Cardiac muscle cell (in vitro differentiated cells and primary cell): ENCODE data around the gene OFD1. TPM values are rescaled to one million over a fixed set of nuclear protein-coding genes. Genes with fewer than 3 reads are reported as not detected.

Source experiments
- DNase-seq, 2 donors: peaks; one replicate each; pipeline versions ENCODE4 v3.0.0 to v3.0.0-alpha.2; 2010 to 2017; ENCODE audit warnings: low read depth in 1 of 2, low spot score in 1 of 2
- H3K27ac ChIP-seq: fragments of 200-600 bp; sonication (generic); 2 replicates; pipeline ENCODE4 v1.5.1; 2016
- H3K27me3 ChIP-seq: fragments of 200-600 bp; sonication (generic); 2 replicates; pipeline ENCODE4 v1.6.0; 2016; ENCODE audit warnings: control low read depth
- H3K36me3 ChIP-seq: fragments of 200-600 bp; sonication (generic); 2 replicates; pipeline ENCODE4 v1.5.1; 2016; ENCODE audit warnings: control low read depth
- H3K4me1 ChIP-seq: fragments of 200-600 bp; sonication (generic); 2 replicates; pipeline ENCODE4 v1.8.1; 2017; ENCODE audit warnings: low read depth, mild to moderate bottlenecking, mixed run types
- H3K4me3 ChIP-seq: fragments of 200-600 bp; sonication (generic); 2 replicates; pipeline ENCODE4 v1.5.1; 2016; ENCODE audit warnings: mild to moderate bottlenecking
- H3K9me3 ChIP-seq: fragments of 200-600 bp; sonication (generic); 2 replicates; pipeline ENCODE4 v1.5.1; 2017; ENCODE audit warnings: low read depth, mild to moderate bottlenecking, control low read depth
- CTCF ChIP-seq: IDR thresholded peaks from 2 replicates; pipeline ENCODE4 v1.5.1; 2012; ENCODE audit warnings: low read depth, mild to moderate bottlenecking, low read length
- polyA plus RNA-seq: library from polyadenylated mRNA; unstranded; fragments of >200 nt; fragmentation: Nextera tagmentation; extraction: Ambion mirVana; gene quantifications from 2 replicates; pipeline ENCODE4 v1.2.1, GENCODE V29; 2016
- total RNA-seq: library from RNA; depleted of rRNA; stranded (reverse); fragments of >200 nt; gene quantifications from 2 replicates; pipeline ENCODE4 v1.2.3, GENCODE V29; 2016

The OFD1 gene
- total RNA-seq: 45.0 and 46.6 TPM in 2 replicates
- polyA plus RNA-seq: 48.0 and 69.7 TPM in 2 replicates

GRCh38 chrX:13734278-13735172, at the start of gene OFD1, which contains the start of gene TRAPPC2:
Gene OFD1 (plus strand): TSS chrX:13734748. CDS start chrX:13735072, 324 bp downstream.
Gene TRAPPC2 (minus strand): TSS chrX:13734620. CDS start chrX:13719963, 14,657 bp downstream.
- peak within 1 kb of the TSS; percentile 90 for H3K27ac ChIP-seq
- peak within 1 kb of the TSS; percentile 77 for H3K4me3 ChIP-seq
- no peaks in the 10 kb centered on the region for H3K27me3 ChIP-seq
- TF ChIP-seq CTCF: no peak
- peaks cover 18% of the 10 kb centered on the region for H3K36me3 ChIP-seq
- peaks cover 13% of the 10 kb centered on the region for H3K4me1 ChIP-seq
- peak; percentile 94 to 98 for DNase-seq
- no peaks in the 10 kb centered on the region for H3K9me3 ChIP-seq

GRCh38 chrX:13685126-13685763, 49.3 kb upstream of the OFD1 start:
- Histone ChIP-seq H3K36me3 (no peaks in the 10 kb centered on the region), H3K4me1 (peaks cover 1% of the 10 kb centered on the region), H3K4me3 (no peak overlapping the region), H3K9me3 (no peaks in the 10 kb centered on the region), H3K27ac (no peak overlapping the region), H3K27me3 (peaks cover 3% of the 10 kb centered on the region)
- no peak for DNase-seq
- TF ChIP-seq CTCF: no peak

GRCh38 chrX:13687203-13687602, 47.3 kb upstream of the OFD1 start:
- H3K27me3 ChIP-seq: peaks cover 3% of the 10 kb centered on the region
- TF ChIP-seq CTCF: no peak
- DNase-seq: no peak
- no peak overlapping the region for H3K4me3 ChIP-seq
- no peaks in the 10 kb centered on the region for H3K36me3 ChIP-seq
- peaks cover 6% of the 10 kb centered on the region for H3K4me1 ChIP-seq
- H3K9me3 ChIP-seq: no peaks in the 10 kb centered on the region
- H3K27ac ChIP-seq: no peak overlapping the region

- TF ChIP-seq CTCF: no peak
- H3K4me3 ChIP-seq: peak overlapping the region; percentile 64
- H3K27ac ChIP-seq: peak overlapping the region; percentile 96
- no peak for DNase-seq
- peaks cover 16% of the 10 kb centered on the region for H3K4me1 ChIP-seq
- H3K27me3 ChIP-seq: peaks cover 3% of the 10 kb centered on the region
- no peaks in the 10 kb centered on the region for H3K36me3 ChIP-seq
- no peaks in the 10 kb centered on the region for H3K9me3 ChIP-seq
Measured at GRCh38 chrX:13688384-13688957, 46.1 kb upstream of the OFD1 start.

- peak; percentile 75 to 93 for DNase-seq
- Histone ChIP-seq H3K36me3 (no peaks in the 10 kb centered on the region), H3K9me3 (no peaks in the 10 kb centered on the region), H3K27ac (peak within 1 kb of the TSS; percentile 96), H3K4me3 (peak within 1 kb of the TSS; percentile 64), H3K4me1 (peaks cover 23% of the 10 kb centered on the region), H3K27me3 (peaks cover 3% of the 10 kb centered on the region)
- TF ChIP-seq CTCF: no peak
Measured at GRCh38 chrX:13688958-13689740, 45.4 kb upstream of the OFD1 start, which contains the start of gene RAB9A. Gene RAB9A (plus strand): TSS chrX:13689128. CDS start chrX:13708747, 19,619 bp downstream.
